Large intestine (tissue), 3 donors: ENCODE results near the gene IL25. TPM values are rescaled to one million over a fixed set of nuclear protein-coding genes. Genes with fewer than 3 reads are reported as not detected.

ENCODE experiments used
- DNase-seq, 2 donors: peaks; one replicate each; pipeline versions ENCODE4 v3.0.0 to v3.0.0-alpha.2; 2013
- H3K27ac ChIP-seq: one replicate; pipeline ENCODE4 v1.5.1; 2013; ENCODE audit warnings: low read length
- H3K27me3 ChIP-seq: 2 replicates; pipeline ENCODE4 v1.6.1; 2013; ENCODE audit warnings: low read length; ENCODE audit not compliant: control insufficient read depth, insufficient read depth
- H3K36me3 ChIP-seq: 2 replicates; pipeline ENCODE4 v1.6.1; 2013; ENCODE audit warnings: low read length; ENCODE audit not compliant: control insufficient read depth, insufficient read depth
- H3K4me1 ChIP-seq: one replicate; pipeline ENCODE4 v1.6.1; 2013; ENCODE audit warnings: low read length; ENCODE audit not compliant: control insufficient read depth, insufficient read depth
- H3K4me3 ChIP-seq: one replicate; pipeline ENCODE4 v1.5.1; 2013; ENCODE audit warnings: low read length
- H3K9me3 ChIP-seq: one replicate; pipeline ENCODE4 v1.6.1; 2013; ENCODE audit warnings: mild to moderate bottlenecking, low read depth, low read length, moderate library complexity; ENCODE audit not compliant: control insufficient read depth
- WGBS: methylation state at CpG from one replicate; pipeline ENCODE4 v1.1.5; 2013; ENCODE audit warnings: low lambda C conversion rate; ENCODE audit not compliant: insufficient coverage; 5-methylcytosine and 5-hydroxymethylcytosine counted together
- polyA plus RNA-seq: library from polyadenylated mRNA; unstranded; fragments of 120-200 nt; gene quantifications from one replicate; pipeline ENCODE4 v1.2.1, GENCODE V29; 2013

Gene IL25
- polyA plus RNA-seq, 1 donor: not detected

DNA sequence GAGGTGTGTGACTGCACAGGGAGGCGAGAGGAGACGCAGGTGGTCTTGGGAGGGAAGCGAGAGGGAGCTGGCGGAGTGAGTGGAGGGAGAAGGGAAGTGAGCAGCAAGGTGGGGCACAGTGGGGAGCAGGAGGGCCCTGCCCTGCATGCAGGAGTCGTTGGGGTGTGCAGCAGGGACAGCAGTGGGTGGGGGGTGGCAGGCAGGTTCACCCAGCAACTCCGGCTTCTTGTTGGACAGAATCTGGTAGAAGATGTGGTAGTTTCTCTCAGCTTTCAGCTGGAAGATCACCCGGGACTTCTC lies 30.5 kb downstream of the IL25 start:
- Histone ChIP-seq H3K27ac (no peak overlapping the region), H3K9me3 (no peaks in the 10 kb centered on the region), H3K27me3 (peaks cover 3% of the 10 kb centered on the region), H3K4me3 (no peak overlapping the region), H3K36me3 (no peaks in the 10 kb centered on the region), H3K4me1 (no peaks in the 10 kb centered on the region)
- 72% methylated on average over 4 of the region's 7 CpGs for WGBS
- DNase-seq: no peak

DNA sequence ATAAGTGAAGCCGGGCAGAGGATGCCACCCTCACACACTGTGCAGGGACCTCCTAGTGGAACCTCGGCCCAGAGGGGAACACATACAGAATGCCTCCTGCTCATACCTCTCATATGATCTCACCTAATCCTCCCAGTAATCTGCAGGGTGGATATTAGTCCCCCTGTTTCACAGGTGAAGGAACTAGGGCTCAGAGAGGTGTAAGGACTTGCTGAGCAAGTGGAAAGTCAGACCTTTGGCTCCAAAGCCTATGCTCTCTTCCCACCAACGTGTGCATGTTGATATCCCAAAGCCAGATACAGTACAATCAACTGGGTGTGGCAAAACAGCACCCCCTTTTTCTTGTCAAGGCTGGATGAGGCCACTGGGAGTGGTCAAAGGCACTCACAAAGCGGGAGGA lies 31.3 kb downstream of the IL25 start:
- Histone ChIP-seq H3K4me1 (no peaks in the 10 kb centered on the region), H3K9me3 (no peaks in the 10 kb centered on the region), H3K27me3 (peaks cover 3% of the 10 kb centered on the region), H3K27ac (no peak overlapping the region), H3K4me3 (no peak overlapping the region), H3K36me3 (no peaks in the 10 kb centered on the region)
- peak in 1 of 2 donors; percentile 13 for DNase-seq
- no CpG with 5 or more reads among the region's 4 CpGs for WGBS

GRCh38 chr14:23404331-23404900 lies 31.8 kb downstream of the IL25 start:
- H3K27ac ChIP-seq: no peak overlapping the region
- H3K9me3 ChIP-seq: no peaks in the 10 kb centered on the region
- no peak for DNase-seq
- peaks cover 3% of the 10 kb centered on the region for H3K27me3 ChIP-seq
- no peaks in the 10 kb centered on the region for H3K36me3 ChIP-seq
- no peaks in the 10 kb centered on the region for H3K4me1 ChIP-seq
- no CpG with 5 or more reads among the region's 14 CpGs for WGBS
- H3K4me3 ChIP-seq: no peak overlapping the region

- no peaks in the 10 kb centered on the region for H3K36me3 ChIP-seq
- no peak overlapping the region for H3K4me3 ChIP-seq
- H3K4me1 ChIP-seq: no peaks in the 10 kb centered on the region
- no peak for DNase-seq
- H3K27me3 ChIP-seq: peaks cover 3% of the 10 kb centered on the region
- H3K27ac ChIP-seq: no peak overlapping the region
- WGBS: no CpG with 5 or more reads among the region's 10 CpGs
- H3K9me3 ChIP-seq: no peaks in the 10 kb centered on the region
These were observed 32.5 kb downstream of the IL25 start for GRCh38 chr14:23405096-23405495.

- H3K36me3 ChIP-seq: no peaks in the 10 kb centered on the region
- no CpG with 5 or more reads among the region's 13 CpGs for WGBS
- no peak overlapping the region for H3K27ac ChIP-seq
- no peak for DNase-seq
- no peaks in the 10 kb centered on the region for H3K9me3 ChIP-seq
- no peak overlapping the region for H3K4me3 ChIP-seq
- H3K4me1 ChIP-seq: no peaks in the 10 kb centered on the region
- peaks cover 3% of the 10 kb centered on the region for H3K27me3 ChIP-seq
These were observed 33.0 kb downstream of the IL25 start for GRCh38 chr14:23405516-23406025.

GRCh38 chr14:23406244-23406643 lies 33.6 kb downstream of the IL25 start:
- WGBS: 100% methylated on average over 1 of the region's 4 CpGs
- no peak overlapping the region for H3K27ac ChIP-seq
- peaks cover 3% of the 10 kb centered on the region for H3K27me3 ChIP-seq
- no peaks in the 10 kb centered on the region for H3K36me3 ChIP-seq
- no peak overlapping the region for H3K4me3 ChIP-seq
- no peaks in the 10 kb centered on the region for H3K9me3 ChIP-seq
- DNase-seq: no peak
- H3K4me1 ChIP-seq: no peaks in the 10 kb centered on the region

DNA sequence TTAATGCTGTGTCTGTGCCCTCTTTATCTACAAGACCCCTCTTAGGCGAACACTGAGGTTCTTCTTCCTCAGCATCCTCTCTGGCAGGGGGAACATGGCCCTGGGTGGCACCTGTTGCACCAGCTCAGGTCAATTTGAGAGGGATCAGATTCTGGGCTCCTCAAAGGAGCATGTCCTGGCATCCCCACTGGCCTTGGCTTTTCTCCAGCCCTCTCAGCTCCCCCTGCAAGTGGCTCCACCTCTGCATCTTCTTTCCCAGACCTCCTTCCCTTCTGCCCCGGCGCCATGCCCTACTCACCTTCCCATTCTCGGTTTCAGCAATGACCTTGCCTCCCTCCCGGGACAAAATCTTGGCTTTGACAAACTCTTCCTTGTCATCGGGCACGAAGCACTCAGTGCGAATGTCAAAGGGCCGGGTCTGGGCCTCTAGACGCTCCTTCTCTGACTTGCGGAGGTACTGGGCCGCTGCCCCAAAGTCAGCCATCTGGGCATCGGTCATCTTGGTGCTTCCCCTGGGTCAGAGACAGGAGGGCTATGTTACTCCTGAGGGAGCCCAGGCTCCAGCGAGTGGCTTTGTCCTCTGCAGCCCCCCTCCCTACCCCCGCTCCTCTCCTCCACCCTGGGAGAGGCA lies 34.2 kb downstream of the IL25 start:
- Histone ChIP-seq H3K36me3 (no peaks in the 10 kb centered on the region), H3K27me3 (peaks cover 3% of the 10 kb centered on the region), H3K4me3 (no peak overlapping the region), H3K9me3 (no peaks in the 10 kb centered on the region), H3K27ac (no peak overlapping the region), H3K4me1 (no peaks in the 10 kb centered on the region)
- DNase-seq: no peak
- WGBS: 80% methylated on average over 1 of the region's 15 CpGs

DNA sequence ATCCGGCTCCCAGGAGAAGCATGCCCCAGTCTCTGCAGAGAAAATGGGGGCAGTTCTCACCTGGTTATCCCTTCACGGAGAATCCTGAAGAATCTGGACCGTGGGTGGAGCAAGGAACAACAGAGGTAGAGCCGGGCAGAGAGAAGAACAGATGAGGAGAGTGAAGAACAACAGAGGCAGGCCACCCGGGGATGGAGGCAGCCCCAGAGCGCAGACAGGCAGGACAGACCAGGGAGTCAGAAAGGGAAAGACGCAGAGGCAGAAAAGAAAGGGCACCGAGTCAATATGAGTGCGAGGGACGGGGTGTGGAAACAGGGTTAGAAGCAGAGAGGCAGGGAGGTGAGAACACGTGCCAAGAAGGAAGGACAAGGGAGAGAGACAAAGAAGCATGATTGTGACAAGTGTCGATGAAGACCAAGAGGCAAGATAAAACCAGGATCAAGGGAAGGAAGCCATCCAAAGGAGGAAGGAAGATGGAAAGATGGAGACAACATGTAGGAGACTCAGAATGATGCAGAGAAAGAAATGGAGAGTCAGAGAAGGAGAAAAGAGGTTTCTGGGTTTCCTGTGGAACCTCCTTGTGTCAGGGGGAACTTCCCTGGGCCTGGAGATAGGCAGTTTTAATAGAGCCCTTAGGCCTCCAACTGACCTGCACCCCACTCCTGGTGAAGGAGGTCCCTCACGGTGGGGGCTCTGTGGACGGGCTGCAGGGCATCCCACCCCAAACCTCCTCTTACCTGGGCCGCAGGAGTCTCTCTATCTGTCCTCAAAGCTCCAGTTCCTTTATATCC lies 35.1 kb downstream of the IL25 start, which contains the start of gene MYH6:
MYH6 (minus strand) TSS at position 758 of the 791 bp plus-strand sequence. CDS start 1,050 bp downstream, outside the sequence.
- no peaks in the 10 kb centered on the region for H3K27me3 ChIP-seq
- no peak within 1 kb of the TSS for H3K4me3 ChIP-seq
- no peak for DNase-seq
- 83% methylated on average over 12 of the region's 15 CpGs for WGBS
- no peaks in the 10 kb centered on the region for H3K36me3 ChIP-seq
- no peaks in the 10 kb centered on the region for H3K9me3 ChIP-seq
- no peak within 1 kb of the TSS for H3K27ac ChIP-seq
- no peaks in the 10 kb centered on the region for H3K4me1 ChIP-seq

GRCh38 chr14:23408307-23408630 lies 35.7 kb downstream of the IL25 start:
- Histone ChIP-seq H3K4me1 (no peaks in the 10 kb centered on the region), H3K27ac (no peak overlapping the region), H3K36me3 (no peaks in the 10 kb centered on the region), H3K4me3 (no peak overlapping the region), H3K27me3 (no peaks in the 10 kb centered on the region), H3K9me3 (no peaks in the 10 kb centered on the region)
- 53% methylated on average over 2 of the region's 5 CpGs for WGBS
- no peak for DNase-seq

DNA sequence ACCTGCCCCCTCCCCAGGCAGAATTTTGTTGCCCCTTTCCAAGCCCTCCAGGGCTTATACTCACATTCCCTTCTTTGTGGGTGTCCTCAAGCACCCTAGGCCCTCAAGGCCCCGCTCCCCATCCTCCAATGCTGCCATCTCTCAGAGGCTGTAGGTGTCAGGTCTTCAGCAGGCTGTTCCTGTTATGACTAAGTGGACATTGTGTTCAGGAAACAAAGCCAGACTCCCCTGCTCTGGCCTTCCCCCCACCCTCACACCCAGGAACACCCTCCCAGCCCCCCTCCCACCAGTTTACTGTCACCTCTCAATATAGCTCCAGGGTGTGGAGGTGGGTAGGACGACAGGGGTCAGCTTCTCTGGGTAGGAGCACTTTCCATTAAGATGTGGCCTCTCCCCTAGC lies 36.9 kb downstream of the IL25 start:
- Histone ChIP-seq H3K36me3 (no peaks in the 10 kb centered on the region), H3K4me3 (no peak overlapping the region), H3K27ac (no peak overlapping the region), H3K4me1 (no peaks in the 10 kb centered on the region), H3K9me3 (no peaks in the 10 kb centered on the region), H3K27me3 (no peaks in the 10 kb centered on the region)
- no CpG with 5 or more reads among the region's 2 CpGs for WGBS
- no peak for DNase-seq
